ENCODE measurements around the gene INSR. TPM values are rescaled to one million over a fixed set of nuclear protein-coding genes. Genes with fewer than 3 reads are reported as not detected.

Gene INSR
- total RNA-seq, 1 experiment from 2014 or later = 13.7 TPM

GRCh38 chr19:7063339-7063738 is 230.9 kb downstream of the INSR start:
- intact Hi-C loops (cut with micrococcal nuclease) = no loop called here
- Histone ChIP-seq H3K4me3 (ENCODE audit: low read length) (no peak overlapping the region), H3K9me2 (replicated peaks; ENCODE audit: low read length) (no peaks in the 10 kb centered on the region), H3K79me2 (ENCODE audit: low read length) (no peaks in the 10 kb centered on the region), H3F3A (ENCODE audit: low read length, unreplicated experiment) (no peaks in the 10 kb centered on the region), H4K20me1 (ENCODE audit: low read length) (no peaks in the 10 kb centered on the region), H3K27ac (ENCODE audit: low read length) (no peak overlapping the region), H3K36me3 (ENCODE audit: low read depth, low read length) (no peaks in the 10 kb centered on the region), H3K4me1 (ENCODE audit: insufficient read depth, low read length) (no peaks in the 10 kb centered on the region), H3K27me3 (ENCODE audit: low read length) (no peaks in the 10 kb centered on the region), H3K9ac (ENCODE audit: low read length) (no peak overlapping the region), H3K4me2 (ENCODE audit: low read length) (no peak overlapping the region), H2AFZ (ENCODE audit: low read length) (no peak overlapping the region), H3K9me3 (ENCODE audit: low read length) (no peaks in the 10 kb centered on the region)
- no peak for TF ChIP-seq EZH2phosphoT487 (IDR thresholded peaks at IDR 0.05; ENCODE audit: borderline replicate concordance, low read length)
- ChIA-PET POLR2A (ENCODE audit: unreplicated experiment) (no interaction called here), CTCF (no interaction called here)
- BruUV-seq (replicated peaks) = no TSS peak
- DNase-seq (no peak), ATAC-seq (no peak)

Other genes with a start within 250 kb of the INSR start
- not detected in 2 replicates for gene MBD3L2, start 245.1 kb downstream of the INSR start, total RNA-seq (2014; rRNA removed)
- not detected in 2 replicates for gene MBD3L3, start 235.7 kb downstream of the INSR start, total RNA-seq (2014; rRNA removed)
- gene ZNF557, start 224.7 kb downstream of the INSR start, total RNA-seq (2014; rRNA removed) = 12.9 and 13.7 TPM in 2 replicates
- 65.1 and 66.8 TPM in 2 replicates for gene ARHGEF18, start 54.5 kb upstream of the INSR start, total RNA-seq (2014; rRNA removed)
- gene PEX11G, start 194.6 kb upstream of the INSR start, total RNA-seq (2014; rRNA removed) = 6.6 and 8.6 TPM in 2 replicates
- gene ZNF358, start 221.7 kb upstream of the INSR start, total RNA-seq (2014; rRNA removed) = 41.6 and 53.4 TPM in 2 replicates
- 10.2 and 22.9 TPM in 2 replicates for gene MCOLN1, start 228.2 kb upstream of the INSR start, total RNA-seq (2014; rRNA removed)
- 217 and 291 TPM in 2 replicates for gene PNPLA6, start 241.3 kb upstream of the INSR start, total RNA-seq (2014; rRNA removed)